ENCODE data around the gene ARL3.
"Not testable (repeated sequence)": the region's sequence is repeated elsewhere in the genome, so short reads cannot be mapped to it uniquely, and the experiment has no call there.

ARL3 gene

GRCh38 chr10:102735065-102735562 lies 20.9 kb upstream of the ARL3 start:
- no peak for DNase-seq (ENCODE audit: low spot score)

- DNase-seq (ENCODE audit: low spot score) = no peak
Observed at GRCh38 chr10:102732661-102733060, 18.5 kb upstream of the ARL3 start.

- no peak for DNase-seq (ENCODE audit: low spot score)
Observed at GRCh38 chr10:102731222-102731800, 17.1 kb upstream of the ARL3 start.

- DNase-seq (ENCODE audit: low spot score) = peak; percentile 73
Observed at GRCh38 chr10:102729029-102730026, 15.1 kb upstream of the ARL3 start.

- no peak for DNase-seq (ENCODE audit: low spot score)
Observed at GRCh38 chr10:102727037-102727818, 13.0 kb upstream of the ARL3 start.

- no peak for DNase-seq (ENCODE audit: low spot score)
Observed at GRCh38 chr10:102726274-102726673, 12.1 kb upstream of the ARL3 start.

- no peak for DNase-seq (ENCODE audit: low spot score)
Observed at GRCh38 chr10:102723989-102724388, 9.8 kb upstream of the ARL3 start.

GRCh38 chr10:102721954-102722353 lies 7.8 kb upstream of the ARL3 start:
- no peak for DNase-seq (ENCODE audit: low spot score)

- no peak for DNase-seq (ENCODE audit: low spot score)
Observed at GRCh38 chr10:102720775-102721301, 6.6 kb upstream of the ARL3 start.

- DNase-seq (ENCODE audit: low spot score) = no peak
Observed at GRCh38 chr10:102720337-102720736, 6.1 kb upstream of the ARL3 start.

GRCh38 chr10:102718220-102718619 lies 4.0 kb upstream of the ARL3 start:
- DNase-seq (ENCODE audit: low spot score) = no peak

GRCh38 chr10:102716900-102717565 lies 2.8 kb upstream of the ARL3 start:
- not testable (repeated sequence) for DNase-seq (ENCODE audit: low spot score)

GRCh38 chr10:102715880-102716279 lies 1.7 kb upstream of the ARL3 start:
- no peak for DNase-seq (ENCODE audit: low spot score)

- peak; percentile 39 for DNase-seq (ENCODE audit: low spot score)
Observed at GRCh38 chr10:102714621-102715455, 641 bp upstream of the ARL3 start, which contains the start of gene SFXN2. SFXN2 (plus strand) TSS chr10:102714636; CDS start chr10:102726637, 12,001 bp downstream.

- DNase-seq (ENCODE audit: low spot score) = no peak
Observed at GRCh38 chr10:102713539-102713813, 721 bp downstream of the ARL3 start.

- no peak for DNase-seq (ENCODE audit: low spot score)
Observed at GRCh38 chr10:102712843-102713538, 1.2 kb downstream of the ARL3 start.

GRCh38 chr10:102712089-102712488 lies 2.1 kb downstream of the ARL3 start:
- DNase-seq (ENCODE audit: low spot score) = no peak

- no peak for DNase-seq (ENCODE audit: low spot score)
Observed at GRCh38 chr10:102710609-102711008, 3.6 kb downstream of the ARL3 start.

GRCh38 chr10:102705531-102705930 lies 8.7 kb downstream of the ARL3 start:
- DNase-seq (ENCODE audit: low spot score) = no peak

- no peak for DNase-seq (ENCODE audit: low spot score)
Observed at GRCh38 chr10:102704915-102705314, 9.3 kb downstream of the ARL3 start.
